SU-DHL-6 (cell line): ENCODE results near the gene GGT5.
"Not testable (repeated sequence)": the region's sequence is repeated elsewhere in the genome, so short reads cannot be mapped to it uniquely, and the experiment has no call there.

Experiments
- CTCF ChIP-seq: fragments of 200-600 bp; sonication (generic); IDR thresholded peaks from one replicate; pipeline ENCODE4 v1.5.1; 2017; ENCODE audit warnings: antibody characterized with exemption, mild to moderate bottlenecking, low read length, moderate library complexity; ENCODE audit not compliant: insufficient read depth, poor library complexity, severe bottlenecking
- EZH2phosphoT487 ChIP-seq: fragments of 200-600 bp; sonication (generic), shearing (Covaris generic); conservative IDR thresholded peaks from 2 replicates; pipeline ENCODE4 v1.6.1; 2018; ENCODE audit warnings: mild to moderate bottlenecking, antibody characterized with exemption, low read length, moderate library complexity, mixed read lengths

- TF ChIP-seq CTCF, EZH2phosphoT487: not testable (repeated sequence)
Measured at GRCh38 chr22:24262185-24262749, 17.4 kb upstream of the GGT5 start.
